Stimulated activated CD4-positive, alpha-beta T cell treated with anti-CD3 and anti-CD28 coated beads, Interleukin-4, amount 100 ng/mL, for 24 hours (primary cell): ENCODE results near the gene CACNA2D3.
"Not testable (repeated sequence)": the region's sequence is repeated elsewhere in the genome, so short reads cannot be mapped to it uniquely, and the experiment has no call there.

ENCODE experiments used
- DNase-seq: peaks from one replicate; pipeline ENCODE4 v3.0.0-alpha.2; 2020

CACNA2D3 gene

GRCh38 chr3:54122324-54123002 lies at the start of gene CACNA2D3:
Gene CACNA2D3 (plus strand): TSS chr3:54122552.
- no peak for DNase-seq

GRCh38 chr3:54073386-54073785 lies 49.0 kb upstream of the CACNA2D3 start:
- DNase-seq = no peak

- DNase-seq = no peak
Measured at GRCh38 chr3:54079314-54079713, 43.0 kb upstream of the CACNA2D3 start.

GRCh38 chr3:54079730-54080325 lies 42.5 kb upstream of the CACNA2D3 start:
- DNase-seq = no peak

GRCh38 chr3:54083921-54084320 lies 38.4 kb upstream of the CACNA2D3 start:
- no peak for DNase-seq

- DNase-seq = no peak
Measured at GRCh38 chr3:54085936-54086335, 36.4 kb upstream of the CACNA2D3 start.

- no peak for DNase-seq
Measured at GRCh38 chr3:54086652-54087405, 35.5 kb upstream of the CACNA2D3 start.

GRCh38 chr3:54087581-54088410 lies 34.6 kb upstream of the CACNA2D3 start:
- DNase-seq = no peak

GRCh38 chr3:54093491-54094248 lies 28.7 kb upstream of the CACNA2D3 start:
- DNase-seq = no peak

- DNase-seq = no peak
Measured at GRCh38 chr3:54094926-54095325, 27.4 kb upstream of the CACNA2D3 start.

- DNase-seq = no peak
Measured at GRCh38 chr3:54099381-54099780, 23.0 kb upstream of the CACNA2D3 start.

- no peak for DNase-seq
Measured at GRCh38 chr3:54104084-54104483, 18.3 kb upstream of the CACNA2D3 start.

GRCh38 chr3:54116129-54116528 lies 6.2 kb upstream of the CACNA2D3 start:
- DNase-seq = not testable (repeated sequence)

- DNase-seq = no peak
Measured at GRCh38 chr3:54120657-54121413, 1.5 kb upstream of the CACNA2D3 start.

GRCh38 chr3:54121414-54122323 lies 683 bp upstream of the CACNA2D3 start:
- DNase-seq = no peak

GRCh38 chr3:54123003-54123775 lies 837 bp downstream of the CACNA2D3 start:
- DNase-seq = no peak

- no peak for DNase-seq
Measured at GRCh38 chr3:54123776-54124196, 1.4 kb downstream of the CACNA2D3 start.

- no peak for DNase-seq
Measured at GRCh38 chr3:54125300-54125699, 2.9 kb downstream of the CACNA2D3 start.

- no peak for DNase-seq
Measured at GRCh38 chr3:54126551-54126950, 4.2 kb downstream of the CACNA2D3 start.
